ENCODE data around the gene WDR45B. TPM values are rescaled to one million over a fixed set of nuclear protein-coding genes. Genes with fewer than 3 reads are reported as not detected.
"Not testable (repeated sequence)": the region's sequence is repeated elsewhere in the genome, so short reads cannot be mapped to it uniquely, and the experiment has no call there.

The WDR45B gene
- total RNA-seq, 1 donor from 2014 or later = 52.4 TPM

- DNase-seq = no peak
Measured at GRCh38 chr17:82657926-82658325, 9.7 kb upstream of the WDR45B start.

- DNase-seq = no peak
Measured at GRCh38 chr17:82656266-82656665, 8.0 kb upstream of the WDR45B start.

GRCh38 chr17:82655523-82655922 is 7.3 kb upstream of the WDR45B start:
- DNase-seq = no peak

DNA sequence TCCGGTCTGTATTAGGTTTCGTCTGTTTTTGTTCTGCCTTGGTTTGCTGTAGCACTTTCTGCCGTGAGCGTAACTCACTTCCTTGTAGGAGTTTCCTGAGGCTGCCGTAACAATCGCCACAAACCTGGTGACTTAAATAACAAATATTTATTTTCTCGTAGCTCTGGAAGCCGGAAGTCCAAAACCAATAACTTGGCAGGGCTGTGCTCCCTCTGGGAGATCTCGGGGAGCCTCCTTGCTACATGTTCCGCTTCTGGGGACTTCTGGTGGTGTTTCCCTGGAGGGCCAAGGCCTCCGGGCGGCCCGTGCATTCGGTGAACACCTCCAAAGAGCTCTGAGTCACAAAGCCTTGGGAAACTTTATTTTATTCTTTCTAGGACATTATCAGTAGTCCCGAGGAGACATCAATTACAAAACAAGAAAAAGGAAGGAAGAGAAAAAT is 6.8 kb upstream of the WDR45B start:
- DNase-seq = no peak

- not testable (repeated sequence) for DNase-seq
Measured at GRCh38 chr17:82654611-82655010, 6.4 kb upstream of the WDR45B start.

GRCh38 chr17:82653651-82654528 is 5.6 kb upstream of the WDR45B start:
- DNase-seq = no peak

DNA sequence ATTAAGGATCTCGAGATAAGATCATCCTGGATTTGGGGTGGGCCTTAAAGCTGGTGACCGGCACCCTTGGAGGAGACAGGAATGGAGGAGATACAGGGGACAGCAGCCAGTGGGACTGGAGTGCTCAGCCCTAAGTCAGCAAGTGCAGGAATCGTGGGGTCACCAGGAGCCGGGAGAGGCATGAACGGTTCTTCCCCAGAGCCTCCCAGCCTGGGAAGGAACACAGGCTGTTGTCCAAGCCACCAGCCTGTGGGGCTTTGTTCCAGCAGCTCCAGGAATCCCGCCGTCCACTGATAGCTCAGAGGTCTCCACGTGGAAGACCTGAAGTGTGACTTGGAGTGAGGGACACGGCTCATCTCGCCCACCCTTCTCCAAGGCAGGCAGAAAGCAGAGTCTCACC is 2.5 kb upstream of the WDR45B start:
- no peak for DNase-seq

- DNase-seq = no peak
Measured at GRCh38 chr17:82649501-82650261, 1.4 kb upstream of the WDR45B start.

DNA sequence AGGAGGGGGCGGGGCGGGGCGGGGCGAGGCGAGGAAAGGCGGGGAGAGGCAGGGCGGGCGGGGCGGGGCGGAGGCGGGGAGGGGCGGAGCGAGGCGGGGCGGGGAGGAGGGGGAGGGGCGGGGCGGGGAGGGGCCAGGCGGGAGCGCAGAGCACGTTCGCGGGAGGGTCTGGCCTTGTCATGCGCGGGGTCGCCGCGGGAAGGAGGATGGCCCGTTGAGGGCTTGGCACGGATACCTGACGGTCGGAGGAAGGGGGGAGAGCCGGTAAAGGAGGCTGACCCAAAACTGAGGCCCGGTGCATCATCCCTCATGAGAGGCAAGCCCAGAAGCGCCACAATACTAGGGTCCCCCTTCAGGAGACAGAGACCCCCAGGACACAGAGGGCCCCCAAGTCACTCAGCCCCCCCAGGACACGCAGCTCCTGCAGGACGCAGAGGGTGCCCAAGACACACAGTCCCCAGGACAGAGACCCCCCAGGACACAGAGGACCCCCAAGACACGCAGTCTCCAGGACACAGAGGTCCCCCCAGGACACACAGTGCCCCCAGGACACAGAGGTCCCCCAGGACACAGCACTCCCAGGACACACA is 593 bp upstream of the WDR45B start:
- no peak for DNase-seq

DNA sequence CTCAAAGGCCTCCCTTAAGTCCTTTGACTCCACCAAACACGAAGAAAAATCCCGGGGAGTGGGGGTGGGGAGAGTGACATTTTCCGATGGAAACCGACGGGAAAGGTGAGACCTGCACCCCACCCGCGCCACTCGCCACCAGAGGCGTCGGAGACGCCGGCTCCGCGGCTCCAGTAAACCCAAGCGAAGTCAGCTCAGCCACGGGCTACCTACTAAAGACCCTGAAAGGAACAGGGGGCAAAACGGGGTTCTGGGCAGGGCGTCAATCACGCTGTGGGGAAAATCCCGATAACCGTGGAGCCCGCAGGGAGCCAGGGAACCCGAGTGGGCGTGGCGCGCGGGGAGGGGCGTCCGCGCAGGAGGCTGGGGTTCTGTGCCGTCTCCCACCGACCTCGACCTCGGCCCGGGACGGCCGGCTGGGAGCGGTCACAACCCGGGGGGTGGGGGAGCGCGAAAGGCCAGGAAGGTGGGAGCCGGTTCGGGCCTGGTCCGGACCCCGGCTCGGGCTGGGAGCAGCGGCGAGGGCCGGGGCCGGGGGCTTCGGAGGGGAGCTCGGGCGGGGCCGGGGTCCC is 565 bp downstream of the WDR45B start:
- DNase-seq = no peak

GRCh38 chr17:82645516-82645915 is 2.7 kb downstream of the WDR45B start:
- DNase-seq = no peak

GRCh38 chr17:82644148-82644547 is 4.1 kb downstream of the WDR45B start:
- no peak for DNase-seq

DNA sequence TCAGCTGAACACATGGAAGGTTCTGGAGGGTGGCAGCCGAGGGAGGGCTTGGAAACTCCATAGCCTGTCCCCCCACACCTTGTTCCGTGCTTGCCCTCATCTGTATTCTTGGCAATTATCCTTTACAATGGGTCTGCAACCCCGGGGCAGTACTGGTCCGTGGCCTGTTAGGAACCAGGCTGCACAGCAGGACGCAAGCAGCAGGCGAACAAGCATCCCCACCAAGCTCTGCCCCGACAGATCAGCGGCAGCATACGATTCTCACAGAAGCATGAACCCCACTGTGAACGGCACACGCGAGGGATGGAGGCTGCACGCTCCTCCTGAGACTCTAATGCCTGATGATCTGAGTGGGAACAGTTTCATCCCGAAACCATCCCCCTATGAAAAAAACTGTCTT is 6.2 kb downstream of the WDR45B start:
- no peak for DNase-seq

DNA sequence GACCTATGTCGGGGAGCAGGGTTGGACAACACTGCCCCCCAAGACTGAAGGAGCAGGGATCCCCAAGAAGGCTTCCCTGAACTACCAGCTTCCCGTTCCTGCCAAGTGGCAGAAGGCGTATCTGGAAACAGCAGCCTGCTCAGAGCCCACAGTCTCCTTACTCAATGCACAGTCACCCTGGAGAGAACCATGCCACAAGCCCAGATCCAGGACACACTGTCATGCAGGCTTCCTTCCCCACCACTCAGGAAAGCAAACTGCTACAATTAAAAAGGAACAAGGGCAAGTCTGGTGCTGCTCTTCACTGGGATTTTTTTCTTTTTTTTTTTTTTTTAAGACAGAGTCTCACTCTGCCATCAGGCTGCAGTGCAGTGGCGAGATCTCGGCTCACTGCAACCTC is 8.2 kb downstream of the WDR45B start:
- DNase-seq = no peak

DNA sequence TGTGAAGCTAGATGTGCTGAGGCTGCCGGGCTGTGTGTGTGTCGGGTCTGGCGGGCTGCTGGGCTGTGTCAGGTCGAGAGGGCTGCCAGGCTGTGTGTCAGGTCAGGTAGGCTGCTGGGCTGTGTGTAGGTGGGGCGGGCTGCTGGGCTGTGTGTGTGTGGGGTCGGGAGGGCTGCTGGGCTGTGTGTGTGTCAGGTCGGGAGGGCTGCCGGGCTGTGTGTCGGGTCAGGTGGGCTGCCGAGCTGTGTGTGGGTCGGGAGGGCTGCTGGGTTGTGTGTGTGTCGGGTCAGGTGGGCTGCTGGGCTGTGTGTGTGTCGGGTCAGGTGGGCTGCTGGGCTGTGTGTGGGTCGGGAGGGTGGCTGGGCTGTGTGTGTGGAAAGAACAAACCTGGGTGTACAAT is 8.6 kb downstream of the WDR45B start:
- no peak for DNase-seq

- DNase-seq = no peak
Measured at GRCh38 chr17:82638183-82638773, 10.0 kb downstream of the WDR45B start.

DNA sequence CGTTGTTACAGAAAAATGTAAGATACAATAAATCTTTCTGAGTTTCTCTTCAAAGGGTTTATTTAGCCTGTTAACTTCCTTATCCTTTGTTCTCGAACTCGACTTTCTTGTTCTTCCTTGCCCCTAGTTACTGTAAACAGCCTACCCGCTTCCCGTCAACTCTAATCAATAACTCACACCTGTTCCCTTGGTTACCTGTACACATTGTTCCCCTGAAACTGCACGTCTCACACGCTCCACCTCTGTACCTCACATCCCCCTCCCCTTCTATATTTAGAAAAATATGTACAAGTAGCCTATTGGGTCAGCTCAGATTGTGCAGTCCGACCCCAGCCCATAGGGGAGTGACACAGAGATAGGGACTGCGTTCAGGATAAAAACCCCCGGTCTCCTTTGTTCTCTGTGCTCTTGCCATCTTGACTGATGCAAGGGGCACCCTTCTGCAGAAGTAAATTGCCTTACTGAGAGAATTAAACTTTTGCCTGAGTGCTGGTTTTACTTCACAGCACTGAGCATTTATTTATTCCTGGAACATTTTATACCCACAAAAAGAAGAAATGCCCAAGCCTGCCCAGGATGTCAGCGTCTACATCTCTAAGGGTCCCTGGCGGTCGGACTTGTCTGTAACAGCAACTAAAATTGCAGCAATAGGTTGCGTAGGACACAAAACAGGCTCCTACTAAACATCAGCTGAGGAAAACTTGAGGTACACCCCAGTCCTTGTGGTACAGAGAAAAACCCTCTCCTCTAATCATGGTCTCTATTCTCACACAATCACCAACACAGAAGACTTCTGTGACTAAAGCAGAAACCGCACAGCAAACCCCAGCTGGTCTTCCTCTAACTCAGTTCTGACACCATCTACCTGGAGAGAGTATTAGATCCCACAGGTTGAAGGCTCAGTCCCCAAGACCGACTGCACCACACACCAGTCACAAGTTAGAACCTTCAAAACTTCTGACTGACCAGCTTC is 11.3 kb downstream of the WDR45B start:
- DNase-seq = no peak

DNA sequence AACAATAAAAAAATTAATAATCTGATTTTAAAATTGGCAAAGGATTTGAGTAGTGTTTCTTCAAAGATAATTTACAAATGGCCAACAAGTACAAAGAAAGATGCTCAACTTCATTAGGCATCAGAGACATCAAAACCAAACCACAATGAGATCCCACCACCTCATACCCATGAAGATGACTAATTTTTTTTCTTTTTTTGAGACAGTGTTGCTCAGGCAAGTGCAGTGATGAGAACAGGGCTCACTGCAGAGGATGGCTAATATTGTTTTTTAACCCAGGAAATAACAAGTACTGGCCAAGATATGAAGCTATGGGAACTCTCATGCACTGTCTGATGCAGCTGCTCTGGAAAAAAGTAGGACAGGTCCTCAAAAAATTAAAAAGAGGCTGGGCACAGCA is 14.9 kb downstream of the WDR45B start:
- DNase-seq = no peak

DNA sequence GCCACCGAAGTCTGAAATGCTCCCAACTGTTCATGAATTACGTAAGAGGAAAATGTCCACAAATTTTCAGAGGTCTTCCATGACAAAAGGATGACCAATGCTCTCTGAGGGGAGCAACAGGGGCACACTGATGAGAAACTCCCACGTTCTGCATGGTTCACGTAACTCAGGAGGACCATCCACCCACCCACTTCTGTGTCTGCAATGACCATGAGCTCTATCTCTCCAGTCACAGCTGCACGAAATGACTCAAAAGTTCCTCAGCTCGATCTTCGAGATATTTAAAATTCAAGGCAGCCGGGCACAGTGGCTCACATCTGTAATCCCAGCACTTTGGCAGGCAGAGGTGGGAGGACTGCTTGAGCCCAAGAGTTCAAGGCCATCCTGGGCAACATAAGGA is 15.8 kb downstream of the WDR45B start:
- DNase-seq = no peak

GRCh38 chr17:82631544-82631943 is 16.7 kb downstream of the WDR45B start:
- no peak for DNase-seq

- no peak for DNase-seq
Measured at GRCh38 chr17:82630212-82630611, 18.0 kb downstream of the WDR45B start.

All from occipital lobe (tissue), 2 donors.